H9 (cell line): Measurements from ENCODE around the gene COMMD1. TPM values are rescaled to one million over a fixed set of nuclear protein-coding genes. Genes with fewer than 3 reads are reported as not detected.

Experiments used
- DNase-seq: peaks from one replicate; pipeline ENCODE4 v3.0.0-alpha.2; 2017
- H2AFZ ChIP-seq: one replicate; pipeline ENCODE4 v1.6.1; 2013; ENCODE audit warnings: mild to moderate bottlenecking, low read length, control low read depth, moderate library complexity
- H2AK5ac ChIP-seq: 2 replicates; pipeline ENCODE4 v1.6.1; 2013; ENCODE audit warnings: low read length, control low read depth, mixed read lengths; ENCODE audit not compliant: insufficient read length
- H2BK120ac ChIP-seq: one replicate; pipeline ENCODE4 v1.6.1; 2013; ENCODE audit warnings: low read depth, mild to moderate bottlenecking, low read length, control low read depth, inconsistent platforms; ENCODE audit not compliant: poor library complexity, severe bottlenecking
- H2BK12ac ChIP-seq: 2 replicates; pipeline ENCODE4 v1.6.1; 2013; ENCODE audit warnings: low read length, control low read depth, mixed read lengths, low read depth; ENCODE audit not compliant: insufficient read length
- H2BK15ac ChIP-seq: 2 replicates; pipeline ENCODE4 v1.6.1; 2013; ENCODE audit warnings: low read depth, low read length, control low read depth
- H2BK20ac ChIP-seq: one replicate; pipeline ENCODE4 v1.6.1; 2013; ENCODE audit warnings: low read depth, mild to moderate bottlenecking, low read length, control low read depth, inconsistent platforms; ENCODE audit not compliant: poor library complexity, severe bottlenecking
- H2BK5ac ChIP-seq: 2 replicates; pipeline ENCODE4 v1.6.1; 2013; ENCODE audit warnings: low read length, control low read depth, mixed read lengths; ENCODE audit not compliant: insufficient read length
- H3K14ac ChIP-seq: 2 replicates; pipeline ENCODE4 v1.6.1; 2013; ENCODE audit warnings: low read length, control low read depth; ENCODE audit not compliant: insufficient read depth
- H3K18ac ChIP-seq: 2 replicates; pipeline ENCODE4 v1.6.1; 2013; ENCODE audit warnings: low read depth, mild to moderate bottlenecking, mixed read lengths, low read length, control low read depth; ENCODE audit not compliant: insufficient read length
- H3K23ac ChIP-seq: 2 replicates; pipeline ENCODE4 v1.6.1; 2013; ENCODE audit warnings: low read length, control low read depth, mixed read lengths, low read depth; ENCODE audit not compliant: insufficient read length
- H3K23me2 ChIP-seq: 2 replicates; pipeline ENCODE4 v1.6.1; 2013; ENCODE audit warnings: low read depth, mild to moderate bottlenecking, mixed read lengths, low read length, control low read depth; ENCODE audit not compliant: insufficient read length, poor library complexity, severe bottlenecking
- H3K27ac ChIP-seq: 2 replicates; pipeline ENCODE4 v1.5.1; 2013; ENCODE audit warnings: low read length, control low read depth, mixed read lengths, low read depth; ENCODE audit not compliant: insufficient read length
- H3K27me3 ChIP-seq: 2 replicates; pipeline ENCODE4 v1.6.1; 2013; ENCODE audit warnings: low read length, control low read depth, inconsistent platforms; ENCODE audit not compliant: insufficient read depth
- H3K4ac ChIP-seq: 2 replicates; pipeline ENCODE4 v1.6.1; 2013; ENCODE audit warnings: low read depth, mild to moderate bottlenecking, control low read depth, inconsistent platforms, low read length, moderate library complexity
- H3K4me1 ChIP-seq: 2 replicates; pipeline ENCODE4 v1.6.1; 2013; ENCODE audit warnings: low read length, control low read depth, inconsistent platforms; ENCODE audit not compliant: insufficient read depth
- H3K4me2 ChIP-seq: 2 replicates; pipeline ENCODE4 v1.6.1; 2013; ENCODE audit warnings: low read length, control low read depth, mixed read lengths; ENCODE audit not compliant: insufficient read length, insufficient read depth
- H3K56ac ChIP-seq: 2 replicates; pipeline ENCODE4 v1.6.1; 2013; ENCODE audit warnings: low read depth, mild to moderate bottlenecking, mixed read lengths, low read length, control low read depth; ENCODE audit not compliant: insufficient read length
- H3K79me1 ChIP-seq: 2 replicates; pipeline ENCODE4 v1.6.1; 2013; ENCODE audit warnings: low read depth, mild to moderate bottlenecking, moderate library complexity, low read length, control low read depth, inconsistent platforms; ENCODE audit not compliant: insufficient read depth, poor library complexity, severe bottlenecking
- H3K79me2 ChIP-seq: 2 replicates; pipeline ENCODE4 v1.6.1; 2013; ENCODE audit warnings: low read length, control low read depth, inconsistent platforms; ENCODE audit not compliant: insufficient read depth
- H3K9ac ChIP-seq: 2 replicates; pipeline ENCODE4 v1.6.1; 2013; ENCODE audit warnings: low read length, control low read depth, mixed read lengths; ENCODE audit not compliant: insufficient read length; ENCODE audit errors: extremely low read depth
- H3K9me3 ChIP-seq: one replicate; pipeline ENCODE4 v1.6.1; 2013; ENCODE audit warnings: low read depth, low read length, inconsistent platforms; ENCODE audit not compliant: control insufficient read depth
- H3T11ph ChIP-seq: one replicate; pipeline ENCODE4 v1.6.1; 2013; ENCODE audit warnings: mild to moderate bottlenecking, low read length, control low read depth, inconsistent platforms
- H4K20me1 ChIP-seq: one replicate; pipeline ENCODE4 v1.6.1; 2013; ENCODE audit not compliant: control insufficient read depth, insufficient read length, insufficient read depth
- H4K5ac ChIP-seq: 2 replicates; pipeline ENCODE4 v1.6.1; 2013; ENCODE audit warnings: low read depth, mild to moderate bottlenecking, mixed read lengths, low read length, control low read depth; ENCODE audit not compliant: insufficient read length
- H4K8ac ChIP-seq: replicated peaks from 2 replicates; pipeline ENCODE4 v1.6.1; 2013; ENCODE audit warnings: low read length, control low read depth, mixed read lengths, low read depth; ENCODE audit not compliant: insufficient read length
- H4K91ac ChIP-seq: 2 replicates; pipeline ENCODE4 v1.6.1; 2013; ENCODE audit warnings: low read depth, mild to moderate bottlenecking, moderate library complexity, mixed read lengths, low read length, control low read depth; ENCODE audit not compliant: insufficient read length
- H3K27ac Mint-ChIP-seq, 3 experiments: 2 replicates in 2 of 3; 3 replicates in 1 of 3; pipeline ENCODE4 v1.8.0; 2020 to 2021; ENCODE audit warnings: mixed read lengths in 3 of 3, mild to moderate bottlenecking in 1 of 3, moderate library complexity in 1 of 3
- H3K27me3 Mint-ChIP-seq: 2 replicates; pipeline ENCODE4 v1.8.0; 2021; ENCODE audit warnings: low read depth, mild to moderate bottlenecking, moderate library complexity, mixed read lengths
- H3K36me3 Mint-ChIP-seq, 3 experiments: 2 replicates in 2 of 3; 3 replicates in 1 of 3; pipeline ENCODE4 v1.8.0; 2020 to 2021; ENCODE audit warnings: low read depth in 3 of 3, mixed read lengths in 3 of 3; ENCODE audit not compliant: insufficient read depth in 1 of 3
- H3K4me1 Mint-ChIP-seq, 2 experiments: 2 replicates each; pipeline ENCODE4 v1.8.0; 2020; ENCODE audit warnings: mixed read lengths in 2 of 2
- H3K4me3 Mint-ChIP-seq, 2 experiments: 2 replicates in 1 of 2; 3 replicates in 1 of 2; pipeline ENCODE4 v1.8.0; 2020 to 2021; ENCODE audit warnings: mild to moderate bottlenecking in 2 of 2, mixed read lengths in 2 of 2, moderate library complexity in 1 of 2
- H3K9me3 Mint-ChIP-seq, 2 experiments: 2 replicates in 1 of 2; 3 replicates in 1 of 2; pipeline ENCODE4 v1.8.0; 2020; ENCODE audit warnings: mild to moderate bottlenecking in 2 of 2, mixed read lengths in 2 of 2, moderate library complexity in 1 of 2
- CTCF ChIP-seq: fragments of 200-600 bp; sonication (generic); conservative IDR thresholded peaks from 3 replicates; pipeline ENCODE4 v1.8.0; 2021; ENCODE audit warnings: antibody characterized with exemption, mild to moderate bottlenecking
- WGBS: extraction: QIAGEN DNeasy Blood & Tissue Kit; methylation state at CpG from one replicate; pipeline ENCODE4 v1.1.7; 2013; ENCODE audit warnings: missing lambda C conversion rate, low lambda C conversion rate, mixed read lengths; ENCODE audit not compliant: insufficient read length; ENCODE audit errors: extremely low coverage; 5-methylcytosine and 5-hydroxymethylcytosine counted together
- total RNA-seq: library from RNA; stranded (reverse); gene quantifications from 2 replicates; pipeline ENCODE4 v1.2.1, GENCODE V29; 2021

COMMD1 gene
- total RNA-seq, 1 experiment from 2014 or later: 31.5 TPM

GRCh38 chr2:62156861-62157496 is 251.5 kb downstream of the COMMD1 start:
- Histone ChIP-seq H2BK120ac (no peak overlapping the region), H3T11ph (no peak overlapping the region), H3K18ac (no peak overlapping the region), H2AK5ac (no peak overlapping the region), H2BK20ac (no peak overlapping the region), H3K4me1 (peaks cover 2% of the 10 kb centered on the region; the same call in 1 of the 2 replicates), H3K4ac (no peak overlapping the region), H4K8ac (no peak overlapping the region), H4K20me1 (no peaks in the 10 kb centered on the region), H3K23ac (no peak overlapping the region), H3K56ac (no peak overlapping the region), H3K14ac (no peak overlapping the region; the same call in 1 of the 2 replicates), H4K91ac (no peak overlapping the region), H3K27me3 (no peaks in the 10 kb centered on the region), H2AFZ (no peak overlapping the region), H3K27ac (no peak overlapping the region), H2BK15ac (no peak overlapping the region), H3K9ac (no peak overlapping the region), H3K79me2 (no peaks in the 10 kb centered on the region), H3K23me2 (no peaks in the 10 kb centered on the region), H3K4me2 (no peak overlapping the region), H2BK5ac (no peak overlapping the region), H4K5ac (no peak overlapping the region), H3K9me3 (no peaks in the 10 kb centered on the region), H3K79me1 (no peaks in the 10 kb centered on the region), H2BK12ac (no peak overlapping the region)
- TF ChIP-seq CTCF: no peak
- H3K4me1 Mint-ChIP-seq: peaks cover 23% of the 10 kb centered on the region in 2 experiments
- no peaks in the 10 kb centered on the region for H3K27me3 Mint-ChIP-seq
- peak; percentile 38 for DNase-seq
- no peak overlapping the region for H3K4me3 Mint-ChIP-seq
- H3K27ac Mint-ChIP-seq: peak overlapping the region in 1 of 3 experiments; percentile 61; a peak in 1 of 7 replicates
- H3K9me3 Mint-ChIP-seq: peaks cover 0 to 5% of the 10 kb centered on the region in 2 experiments; a peak in 1 of 5 replicates
- 0 out of 7 replicates have a peak, but pooled peaks cover 0 to 6% (median 3%) of the 10 kb centered on the region in 3 experiments for H3K36me3 Mint-ChIP-seq
- WGBS: no CpG with 5 or more reads among the region's 6 CpGs
